HG03442 (cell line): ENCODE results near the gene CCDC92.

Source experiments
- ATAC-seq: cut with Tn5 transposase; IDR thresholded peaks from one replicate; pipeline ENCODE4 v1.9.1; 2021; ENCODE audit warnings: mild to moderate bottlenecking, moderate library complexity; ENCODE audit not compliant: unreplicated experiment

The CCDC92 gene

DNA sequence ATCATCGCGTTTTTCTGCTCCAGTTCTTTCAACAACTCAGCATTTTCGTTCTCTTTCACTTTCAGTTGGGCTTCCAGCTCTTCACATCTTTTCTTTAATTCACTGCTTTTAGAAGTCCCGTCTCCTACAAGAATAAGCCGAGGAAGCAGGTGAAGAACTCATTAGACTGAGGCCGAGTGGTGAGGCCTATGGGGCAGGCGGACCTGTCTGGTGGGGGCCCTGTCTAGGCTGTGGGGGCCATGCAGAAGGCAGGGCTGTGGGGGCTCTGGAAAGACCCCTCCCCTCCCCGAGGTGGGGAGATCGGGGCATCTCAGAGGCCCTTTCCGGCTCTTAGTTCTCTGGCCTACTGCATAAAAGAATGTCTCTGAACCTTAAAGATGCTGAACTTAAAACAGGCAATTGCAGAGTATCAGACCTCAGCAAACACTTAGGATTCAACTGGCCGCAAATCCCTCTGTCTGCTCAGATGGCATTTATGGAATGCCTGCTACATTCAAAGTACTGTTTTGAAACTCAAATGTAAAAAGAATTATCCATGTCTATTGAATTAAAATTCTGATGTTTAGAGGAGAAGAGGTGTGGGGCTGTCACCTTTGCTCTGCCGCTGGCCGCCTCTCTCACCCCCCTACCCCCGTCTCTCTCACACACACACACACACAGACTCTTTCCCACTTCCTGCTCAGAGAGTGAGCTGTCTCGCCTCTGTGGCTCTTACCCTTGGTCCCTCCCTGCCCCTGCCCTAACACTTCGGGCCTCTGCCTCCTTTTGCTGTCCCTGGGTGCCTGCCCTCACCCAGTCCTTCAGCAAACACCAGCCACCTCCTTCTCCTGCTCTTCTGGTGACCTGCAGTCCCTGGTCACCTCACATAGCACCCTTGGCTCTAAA, 34.7 kb downstream of the CCDC92 start:
- no peak for ATAC-seq

DNA sequence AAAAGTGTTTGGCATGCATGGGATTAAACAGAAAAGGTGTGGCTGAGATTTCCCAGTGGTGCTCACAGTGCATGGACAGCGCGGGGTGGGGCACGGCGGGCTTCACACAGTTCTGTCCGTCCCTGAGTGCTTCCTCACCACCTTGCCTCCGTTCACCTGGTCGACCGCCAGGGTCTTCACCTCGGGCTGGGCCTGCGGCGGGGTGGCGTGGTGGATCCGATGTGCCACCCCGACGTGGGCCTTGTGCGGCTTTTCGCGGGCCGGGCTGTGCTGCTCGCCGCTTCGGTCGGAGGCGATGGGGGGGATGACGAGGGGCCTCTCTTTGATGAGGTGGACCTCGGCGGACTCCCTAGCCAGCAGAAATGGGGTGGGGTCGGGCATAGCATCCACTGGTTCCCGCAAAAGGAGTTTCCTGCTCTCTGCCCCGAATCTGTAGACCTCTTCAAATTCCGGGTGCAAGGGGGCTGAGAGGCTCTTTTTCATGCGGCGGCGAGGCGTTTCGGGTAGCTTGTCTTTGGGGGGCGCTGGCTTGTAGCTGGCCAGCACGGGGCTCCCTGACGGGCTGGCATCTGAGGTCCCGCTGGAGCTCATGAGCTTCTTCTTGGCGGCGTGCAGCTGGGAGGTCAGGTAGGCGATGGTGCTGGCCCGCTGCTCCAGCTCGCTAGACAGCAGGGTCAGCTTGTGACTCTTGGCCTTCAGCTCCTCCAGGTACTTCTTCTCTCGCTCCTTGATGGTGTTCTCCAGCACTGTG, 35.5 kb downstream of the CCDC92 start:
- no peak for ATAC-seq

DNA sequence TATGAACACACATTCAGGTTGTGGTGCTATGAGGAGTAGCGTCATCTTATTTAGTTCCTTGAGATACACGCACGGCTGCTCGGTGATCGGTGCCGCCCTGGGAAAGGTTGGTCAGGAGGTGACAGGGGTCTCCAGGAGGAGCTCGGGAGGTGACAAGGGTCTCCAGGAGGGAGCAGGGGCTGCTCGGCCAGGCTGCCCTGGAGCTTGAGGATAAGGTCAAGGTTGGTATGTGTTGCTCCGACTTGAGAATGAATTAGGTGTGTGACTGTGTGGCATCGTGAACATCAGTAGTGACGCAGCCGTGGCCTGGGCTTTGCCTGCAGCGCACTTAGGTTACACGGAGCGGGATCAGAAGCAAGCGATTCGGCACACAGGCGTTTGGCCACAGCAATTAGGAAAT, 36.2 kb downstream of the CCDC92 start:
- no peak for ATAC-seq

DNA sequence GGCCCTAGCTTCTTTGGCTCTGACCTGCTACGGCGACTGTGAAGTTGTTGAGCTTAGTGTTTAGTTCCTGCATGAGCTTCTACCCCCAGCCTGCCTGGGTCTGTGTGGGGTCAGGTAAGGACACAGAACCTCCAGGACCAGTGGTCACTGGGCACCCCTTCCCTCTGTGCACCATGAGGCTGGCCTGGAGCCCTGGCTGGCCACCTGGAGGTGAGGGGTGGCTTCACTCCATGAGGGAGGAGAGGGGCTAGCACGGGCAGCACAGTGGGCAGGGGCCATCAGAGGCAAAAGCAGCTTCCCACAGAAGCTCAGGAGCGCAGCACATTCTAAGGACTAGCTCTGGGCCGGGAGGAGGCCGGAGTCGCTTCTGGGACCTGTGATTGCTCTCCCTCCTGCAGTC, 36.7 kb downstream of the CCDC92 start:
- ATAC-seq, result no peak

DNA sequence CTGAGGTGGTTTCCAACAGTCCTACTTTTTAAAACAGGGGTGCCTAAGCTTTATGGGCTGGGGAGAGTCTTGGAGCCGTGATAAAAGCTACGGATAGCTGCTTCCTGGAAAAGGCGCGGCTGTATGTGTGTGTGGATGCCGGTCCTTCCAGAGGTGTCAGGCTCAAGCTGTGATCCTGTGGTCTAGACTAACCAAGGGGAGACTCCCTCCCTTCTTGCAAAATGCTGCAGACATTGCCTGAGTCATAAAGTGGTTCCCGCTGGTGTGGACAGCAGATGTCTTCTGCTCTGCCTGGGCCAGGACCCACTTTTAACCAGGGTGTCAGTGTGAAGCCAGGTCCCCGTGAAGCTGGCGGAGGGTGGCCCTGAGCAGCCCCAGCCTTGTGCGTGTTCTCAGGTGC, 37.8 kb downstream of the CCDC92 start:
- no peak for ATAC-seq

DNA sequence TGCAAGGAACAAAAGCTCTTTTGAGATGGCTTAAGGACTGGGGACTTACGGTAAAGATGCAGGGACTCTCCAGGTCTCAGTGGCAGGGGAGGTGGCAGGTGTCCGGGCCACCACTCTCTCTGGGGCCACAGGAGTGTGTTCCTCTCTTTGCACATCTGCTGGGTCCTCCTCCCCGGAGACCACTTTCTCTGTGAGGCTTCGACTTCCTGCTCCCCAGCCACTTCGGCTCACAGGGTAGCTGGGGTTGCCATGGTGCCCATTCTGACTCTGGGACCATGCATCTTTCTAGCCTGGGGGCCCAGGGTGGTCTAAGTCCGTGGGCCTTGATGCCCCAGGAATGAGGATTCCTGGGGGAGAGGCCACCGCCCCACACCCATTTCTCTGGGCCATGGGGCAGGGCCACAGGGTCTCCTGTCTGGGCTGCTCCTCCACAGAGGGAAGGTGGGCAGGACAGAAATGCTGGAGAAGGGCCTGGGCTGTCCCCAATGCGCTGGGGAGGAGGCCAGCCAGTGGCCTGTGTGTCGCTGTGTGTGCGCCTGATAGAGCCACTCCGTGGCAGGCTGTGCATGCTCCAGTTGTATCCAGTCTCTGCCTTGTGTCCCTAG, 38.5 kb downstream of the CCDC92 start:
- ATAC-seq, result no peak

DNA sequence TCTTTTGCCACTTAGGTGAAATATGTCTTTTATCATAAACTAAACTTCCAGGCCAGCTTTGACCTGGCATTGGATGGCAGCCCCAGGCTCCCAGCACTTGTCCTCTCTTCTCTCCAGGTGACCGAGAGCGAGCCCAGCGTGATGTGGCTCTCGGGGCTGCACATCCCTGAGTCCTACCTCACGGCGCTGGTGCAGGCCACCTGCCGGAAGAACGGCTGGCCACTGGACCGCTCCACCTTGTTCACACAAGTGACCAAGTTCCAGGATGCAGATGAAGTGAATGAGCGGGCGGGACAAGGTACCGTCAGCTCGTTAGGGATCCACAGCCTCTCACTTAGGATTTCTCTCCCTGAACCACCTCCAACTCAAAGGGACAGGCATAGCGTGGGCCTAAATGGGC, 39.4 kb downstream of the CCDC92 start:
- ATAC-seq, result no peak

DNA sequence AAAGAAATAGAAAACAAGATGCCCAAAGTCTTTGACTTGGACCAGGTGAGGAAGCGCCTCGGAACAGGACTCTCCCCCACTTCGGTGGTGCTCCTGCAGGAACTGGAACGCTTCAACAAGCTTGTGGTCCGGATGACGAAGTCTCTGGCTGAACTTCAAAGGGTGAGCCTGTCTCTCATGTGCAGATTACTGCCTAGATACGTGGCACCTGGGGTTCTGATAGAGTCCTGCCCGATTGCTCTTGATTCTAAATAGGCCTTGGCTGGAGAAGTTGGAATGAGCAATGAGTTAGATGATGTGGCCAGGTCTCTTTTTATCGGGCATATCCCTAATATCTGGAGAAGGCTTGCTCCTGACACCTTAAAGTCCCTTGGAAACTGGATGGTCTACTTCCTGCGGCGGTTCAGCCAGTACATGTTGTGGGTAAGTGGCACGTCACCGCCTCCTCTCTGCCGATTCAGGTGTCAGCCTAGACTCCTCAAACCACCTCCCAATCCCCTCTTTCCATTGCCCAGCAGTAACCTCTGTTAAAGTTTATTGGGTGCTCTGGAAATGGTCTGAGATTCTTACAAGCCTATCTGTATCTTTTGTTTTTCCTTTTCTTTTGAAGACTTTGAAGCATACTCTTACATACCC, 40.8 kb downstream of the CCDC92 start:
- no peak for ATAC-seq

DNA sequence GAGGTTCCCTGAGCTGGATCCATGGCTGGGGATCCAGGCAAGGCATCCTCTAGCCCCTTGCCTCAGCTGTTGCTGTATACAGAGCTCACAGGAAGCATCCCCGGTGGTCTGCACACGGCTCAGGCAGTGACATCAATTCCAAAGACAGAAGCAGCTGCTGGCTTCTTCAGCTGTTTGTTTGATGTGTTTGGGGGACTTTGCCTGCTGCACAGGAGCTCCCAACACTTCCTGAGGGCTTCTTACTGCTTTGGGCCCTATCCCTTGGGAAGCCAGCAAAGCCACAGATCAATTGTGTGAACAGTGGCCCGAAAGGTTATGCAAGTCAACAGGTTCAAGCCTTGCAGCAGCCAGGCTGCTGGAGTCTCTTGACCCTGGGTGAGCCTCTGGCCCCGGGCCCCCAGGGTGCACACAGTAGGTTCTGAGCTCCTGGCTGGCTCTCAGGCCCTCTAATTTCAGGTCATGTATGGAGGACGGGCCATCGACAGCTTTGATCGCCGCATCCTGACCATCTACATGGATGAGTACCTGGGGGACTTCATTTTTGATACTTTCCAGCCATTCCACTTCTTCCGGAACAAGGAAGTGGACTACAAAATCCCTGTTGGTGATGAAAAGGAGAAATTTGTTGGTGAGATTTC, 42.6 kb downstream of the CCDC92 start:
- no peak for ATAC-seq

DNA sequence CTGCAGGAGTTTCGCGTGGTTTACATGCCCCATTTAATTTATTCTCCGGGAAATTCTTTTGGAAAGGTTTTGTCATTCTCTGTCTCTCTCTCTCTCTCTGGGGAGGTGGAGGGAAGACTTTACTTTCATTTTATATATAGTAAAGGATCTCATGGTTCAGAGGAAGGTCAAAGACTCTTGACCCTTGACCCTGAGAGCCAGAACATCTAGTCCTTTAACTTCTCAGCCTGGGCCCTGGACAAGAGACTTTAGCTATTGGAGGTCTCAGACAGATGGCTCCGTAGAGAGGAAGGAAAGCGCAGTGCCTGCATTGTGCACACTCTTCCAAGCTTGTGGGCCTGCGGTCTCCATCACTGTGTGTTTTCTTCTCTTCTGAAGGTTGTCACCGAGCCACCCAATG, 43.7 kb downstream of the CCDC92 start:
- ATAC-seq, result no peak

DNA sequence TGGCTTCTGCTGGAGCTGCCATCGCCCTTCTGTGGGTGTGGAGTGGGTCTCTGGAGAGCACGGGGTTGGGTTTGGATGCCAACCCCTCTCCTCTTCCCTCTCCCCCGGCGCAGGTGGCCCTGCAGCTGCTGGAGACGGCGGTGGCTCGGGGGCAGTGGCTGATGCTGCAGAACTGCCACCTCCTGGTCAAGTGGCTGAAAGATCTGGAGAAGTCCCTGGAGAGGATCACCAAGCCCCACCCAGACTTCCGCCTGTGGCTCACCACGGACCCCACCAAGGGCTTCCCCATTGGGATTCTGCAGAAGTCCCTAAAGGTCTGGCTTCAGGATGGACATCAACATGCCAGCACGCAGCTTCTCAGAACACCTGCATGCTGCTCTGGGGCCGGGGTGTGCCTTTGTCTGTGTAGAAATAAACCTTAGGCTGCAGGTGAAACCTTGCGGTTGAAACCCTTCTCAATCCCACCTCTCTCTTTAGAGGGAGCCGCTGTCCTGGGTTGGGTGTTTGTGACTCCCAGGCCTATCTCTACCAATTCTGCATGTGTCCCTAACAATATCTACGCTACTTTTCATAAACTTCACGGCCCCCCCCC, 44.3 kb downstream of the CCDC92 start:
- ATAC-seq, result no peak

DNA sequence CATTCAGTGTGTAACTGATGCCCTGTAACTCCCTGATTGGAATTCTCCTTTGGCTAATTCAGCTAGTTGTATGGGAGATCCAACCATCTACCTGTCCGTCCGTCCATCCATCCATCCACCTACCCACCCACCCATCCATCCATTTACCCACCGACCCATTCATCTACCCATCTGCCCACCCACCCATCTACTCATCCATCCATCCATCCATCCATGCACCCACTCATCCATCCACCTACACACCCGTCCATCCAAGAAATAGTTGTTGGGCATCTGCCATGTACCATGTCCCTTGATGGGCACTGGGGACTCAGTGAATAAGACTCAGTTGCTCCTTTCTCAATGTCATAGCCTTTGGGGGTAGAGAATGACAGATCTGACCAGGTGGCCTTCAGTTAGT, 48.1 kb downstream of the CCDC92 start:
- ATAC-seq, result no peak

DNA sequence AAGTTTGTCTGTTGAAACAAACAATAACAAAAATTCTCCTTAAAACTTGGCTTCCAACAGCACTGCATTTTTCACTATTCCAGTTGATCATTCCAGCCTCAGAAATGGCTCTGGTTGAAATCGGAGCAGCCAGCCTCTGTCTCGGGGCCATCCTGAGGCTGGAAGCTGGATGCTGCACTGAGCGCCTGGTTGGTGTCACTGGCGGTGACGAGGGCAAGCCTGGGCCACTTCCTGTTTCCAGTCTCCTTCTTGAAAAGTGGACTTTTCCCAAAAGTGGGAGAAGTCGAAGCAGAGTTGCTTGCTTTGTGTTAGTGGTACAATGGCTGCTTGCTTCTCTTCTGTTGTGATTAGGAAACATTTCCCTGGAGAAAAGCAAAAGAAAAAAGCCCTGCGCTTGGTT, 48.7 kb downstream of the CCDC92 start:
- no peak for ATAC-seq

DNA sequence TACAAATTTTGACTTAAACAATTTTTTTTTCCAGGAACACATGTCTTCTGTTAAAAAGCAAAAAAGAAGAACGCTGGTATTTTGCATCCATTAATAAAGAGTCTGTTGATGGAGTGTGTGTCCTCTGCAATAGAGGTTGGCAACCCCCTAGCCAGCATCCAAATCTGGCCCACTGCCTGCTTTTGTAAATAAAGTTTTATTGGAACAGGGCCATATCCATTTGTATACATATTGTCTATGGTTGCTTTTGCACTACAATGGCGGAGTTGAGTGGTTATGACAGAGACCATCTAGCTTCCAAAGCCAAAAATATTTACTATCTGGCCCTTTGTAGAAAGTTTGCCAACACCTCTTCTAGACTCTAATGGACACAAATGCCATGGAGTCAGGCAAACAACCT, 49.6 kb downstream of the CCDC92 start:
- ATAC-seq, result no peak

DNA sequence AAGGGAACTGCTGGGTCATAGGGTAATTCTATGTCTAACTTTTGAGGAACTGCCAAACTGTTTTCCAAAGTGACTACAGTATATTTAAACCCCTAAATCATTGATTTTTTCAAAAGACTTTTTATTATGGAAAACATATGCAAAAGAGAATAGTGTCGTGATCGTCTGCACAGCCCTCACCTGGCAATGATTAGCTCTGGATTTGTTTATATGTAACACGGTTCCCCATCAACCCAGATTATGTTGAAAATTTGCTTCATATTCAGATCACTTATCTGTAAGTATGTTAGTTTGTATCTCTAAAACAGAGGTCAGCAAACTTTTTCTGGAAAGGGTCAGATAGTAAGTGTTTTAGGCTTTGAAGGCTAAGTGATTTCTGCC, 52.7 kb downstream of the CCDC92 start:
- ATAC-seq, result no peak

DNA sequence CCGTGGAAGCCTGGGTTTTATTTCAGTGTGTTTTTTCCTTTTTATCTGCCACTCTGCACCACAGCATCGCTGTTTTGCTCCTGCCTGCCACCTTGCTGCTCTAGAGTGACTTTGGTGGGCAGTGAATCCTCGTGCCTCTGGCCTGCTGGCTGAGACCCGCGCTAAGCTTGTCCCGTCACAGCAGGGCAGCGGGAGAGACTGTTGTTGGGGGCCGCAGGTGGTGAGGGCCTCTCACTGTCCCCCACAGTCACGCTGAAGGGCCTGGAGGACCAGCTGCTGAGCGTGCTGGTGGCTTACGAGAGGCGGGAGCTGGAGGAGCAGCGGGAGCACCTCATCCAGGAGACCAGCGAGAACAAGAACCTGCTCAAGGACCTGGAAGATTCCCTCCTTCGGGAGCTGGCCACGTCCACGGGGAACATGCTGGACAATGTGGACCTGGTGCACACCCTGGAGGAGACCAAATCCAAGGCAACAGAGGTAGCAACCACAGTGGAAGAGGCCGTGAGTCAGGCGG, 55.2 kb downstream of the CCDC92 start:
- ATAC-seq, result no peak

DNA sequence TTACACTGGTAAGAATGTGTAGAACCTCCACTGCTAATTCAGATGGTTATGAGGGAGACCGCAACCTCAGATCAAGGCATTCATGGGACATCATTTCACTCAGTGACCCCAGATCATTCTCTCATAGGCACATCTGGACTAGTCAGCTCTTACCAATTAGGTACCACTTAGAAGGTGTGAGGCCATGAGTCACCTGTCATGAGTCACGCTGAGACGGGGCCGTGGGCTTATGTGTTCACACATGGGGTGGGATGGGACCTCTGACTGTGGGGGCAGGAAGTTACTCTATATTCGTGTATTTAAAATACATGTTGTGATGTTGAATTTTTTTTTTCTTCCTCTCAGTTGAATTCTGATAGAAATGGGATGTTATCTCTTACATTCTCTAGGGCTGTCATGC, 55.9 kb downstream of the CCDC92 start:
- no peak for ATAC-seq

DNA sequence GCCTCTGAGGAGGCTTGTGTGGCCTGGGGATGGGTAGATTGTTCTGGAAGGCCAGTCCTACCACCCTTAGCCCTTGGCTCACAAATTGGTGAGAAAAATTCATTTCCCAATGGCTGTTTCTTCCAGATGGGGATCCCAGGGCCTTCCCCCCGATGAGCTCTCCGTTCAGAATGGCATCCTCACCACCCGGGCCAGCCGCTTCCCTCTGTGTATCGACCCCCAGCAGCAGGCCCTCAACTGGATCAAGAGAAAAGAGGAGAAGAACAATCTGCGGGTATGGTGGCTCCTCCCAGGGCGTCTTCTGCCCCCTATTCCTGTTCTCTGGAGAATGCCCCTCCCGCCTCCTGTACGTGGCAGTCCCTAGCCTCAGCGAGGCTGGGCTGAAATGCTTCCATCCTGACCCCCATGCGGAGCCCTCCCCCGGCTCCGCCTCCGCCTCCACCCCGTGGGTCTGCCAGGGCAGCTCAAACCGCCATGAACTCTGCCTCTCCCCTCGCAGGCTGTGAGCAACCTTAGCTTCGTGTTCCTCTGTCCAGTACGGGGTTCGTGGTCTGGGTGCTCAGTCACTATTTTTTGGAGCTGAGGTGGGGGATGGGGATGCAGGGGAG, 57.8 kb downstream of the CCDC92 start:
- no peak for ATAC-seq

DNA sequence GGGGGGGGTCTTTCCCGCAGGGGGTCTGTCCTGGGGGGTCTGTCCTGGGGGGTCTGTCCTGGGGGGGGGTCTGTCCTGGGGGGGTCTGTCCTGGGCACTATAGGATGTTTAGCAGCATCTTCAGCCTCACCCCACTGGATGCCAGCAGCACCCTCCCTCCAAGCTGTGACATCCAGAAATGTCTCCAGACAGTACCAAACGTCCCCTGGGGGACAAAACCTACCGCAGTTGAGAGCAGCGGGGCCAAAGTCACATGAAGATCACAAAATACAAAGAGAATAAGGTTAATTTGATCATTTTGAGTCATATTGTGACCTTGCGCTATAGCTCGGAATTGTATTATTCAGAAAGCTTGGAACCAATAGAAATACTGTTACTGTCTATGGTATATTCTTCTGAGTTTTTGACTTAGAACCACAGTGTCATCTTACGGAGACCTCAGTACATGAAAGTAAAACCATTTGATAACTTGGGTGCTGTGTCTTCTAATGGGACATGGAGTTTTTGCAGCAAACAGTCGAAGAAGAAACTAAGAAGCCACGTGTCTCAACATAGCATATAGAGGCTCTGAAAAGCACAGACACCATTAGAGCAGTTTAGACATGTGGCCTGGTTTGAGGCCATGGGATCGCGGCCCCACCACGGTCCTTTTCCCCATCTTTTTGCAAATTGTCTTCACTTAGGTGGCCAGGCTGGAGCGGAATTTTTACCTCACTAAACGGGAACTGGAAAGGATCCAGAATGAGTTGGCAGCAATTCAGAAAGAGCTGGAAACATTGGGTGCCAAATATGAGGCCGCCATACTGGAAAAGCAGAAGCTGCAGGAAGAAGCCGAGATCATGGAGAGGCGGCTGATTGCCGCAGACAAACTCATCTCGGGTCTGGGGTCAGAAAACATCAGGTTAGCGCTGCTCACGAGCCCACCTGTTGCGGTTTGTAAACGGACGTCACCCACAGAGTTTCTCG, 59.9 kb downstream of the CCDC92 start:
- no peak for ATAC-seq
